NCI-H345 (cell line): Measurements from ENCODE around the gene BRI3.

ENCODE experiments used
- DNase-seq: peaks from one replicate; lab custom pipeline; 2025; lab: John Stamatoyannopoulos, UW

The BRI3 gene

GRCh38 chr7:98280791-98281756, at the start of gene BRI3:
Gene BRI3, plus strand, starts transcription at chr7:98281686. Its CDS starts 110 bp downstream, at chr7:98281796.
- DNase-seq: peak; percentile 92

- DNase-seq: no peak
Measured at GRCh38 chr7:98232263-98232585, 49.3 kb upstream of the BRI3 start.

- no peak for DNase-seq
Measured at GRCh38 chr7:98232799-98233198, 48.7 kb upstream of the BRI3 start.

DNA sequence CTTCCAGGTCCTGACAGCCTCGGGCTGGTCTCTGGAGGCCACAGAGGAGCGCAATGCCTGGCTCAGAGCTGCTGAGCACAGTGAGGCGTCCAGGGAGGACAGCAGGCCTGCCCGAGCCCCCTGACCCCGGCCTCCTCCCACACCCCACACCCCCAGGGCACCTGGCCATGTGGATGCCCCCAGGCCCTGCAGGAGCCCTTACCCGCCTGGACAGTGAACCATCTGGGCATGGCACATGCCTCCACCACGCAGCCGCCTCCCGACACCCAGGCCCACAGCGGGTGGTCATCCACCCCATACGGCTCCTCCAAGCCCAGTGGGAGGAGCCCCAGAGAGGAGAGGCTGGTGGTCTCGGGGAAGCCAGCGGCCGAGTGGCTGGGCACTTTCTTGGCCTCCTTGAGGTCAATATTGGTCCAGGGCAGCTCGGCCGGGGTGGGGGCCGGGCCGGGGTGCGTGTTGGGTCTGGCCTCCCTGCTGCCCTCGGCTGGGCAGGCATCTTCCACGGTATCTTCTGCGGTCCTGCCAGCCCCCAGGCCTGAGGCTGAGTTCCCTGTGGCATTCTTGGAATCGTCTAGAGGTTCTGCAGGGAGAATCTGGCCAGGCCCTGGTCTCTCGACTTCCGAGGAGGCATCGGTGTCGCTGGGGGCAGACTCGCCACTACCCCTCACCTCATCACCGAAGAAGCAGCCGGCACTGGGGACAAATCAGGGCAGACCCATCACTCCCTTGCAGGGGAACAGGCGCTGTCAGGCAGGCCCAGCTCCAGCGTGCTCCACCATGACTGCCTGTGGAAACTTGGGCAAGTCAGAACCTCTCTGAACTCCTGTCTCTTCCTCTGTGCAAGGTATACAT, 48.0 kb upstream of the BRI3 start:
- no peak for DNase-seq

DNA sequence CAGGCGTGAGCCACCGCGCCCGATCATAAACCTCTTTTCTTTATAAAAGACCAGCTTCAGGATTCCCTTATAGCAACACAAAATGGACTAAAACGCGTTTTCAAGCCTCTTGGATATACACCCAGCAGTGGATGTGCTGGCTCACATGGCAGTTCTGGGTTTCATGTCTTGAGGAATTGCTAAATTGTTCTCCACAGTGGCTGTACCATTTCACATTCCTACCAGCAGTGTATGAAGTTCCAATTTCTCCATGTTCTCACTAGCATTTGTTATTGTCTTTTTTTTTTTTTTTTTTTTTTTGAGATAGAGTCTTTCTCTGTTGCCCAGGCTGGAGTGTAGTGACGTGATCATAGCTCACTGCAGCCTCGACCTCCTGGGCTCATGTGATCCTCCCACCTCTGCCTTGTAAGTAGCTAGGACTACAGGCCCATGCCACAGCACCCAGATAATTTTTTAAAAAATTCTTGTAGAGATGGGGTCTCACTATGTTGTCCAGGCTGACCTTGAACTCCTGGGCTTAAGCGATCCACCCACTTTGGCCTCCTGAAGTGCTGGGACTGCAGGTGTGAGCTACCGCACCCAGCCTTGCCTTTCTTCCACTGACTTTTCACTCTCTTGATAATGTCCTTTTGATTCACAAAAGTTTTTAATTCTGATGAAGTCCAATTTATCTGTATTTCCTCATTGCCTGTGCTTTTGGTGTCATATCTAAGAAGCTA, 46.9 kb upstream of the BRI3 start:
- DNase-seq: no peak

- DNase-seq: no peak
Measured at GRCh38 chr7:98235901-98236300, 45.6 kb upstream of the BRI3 start.

GRCh38 chr7:98236355-98237185, 44.9 kb upstream of the BRI3 start:
- DNase-seq: no peak

DNA sequence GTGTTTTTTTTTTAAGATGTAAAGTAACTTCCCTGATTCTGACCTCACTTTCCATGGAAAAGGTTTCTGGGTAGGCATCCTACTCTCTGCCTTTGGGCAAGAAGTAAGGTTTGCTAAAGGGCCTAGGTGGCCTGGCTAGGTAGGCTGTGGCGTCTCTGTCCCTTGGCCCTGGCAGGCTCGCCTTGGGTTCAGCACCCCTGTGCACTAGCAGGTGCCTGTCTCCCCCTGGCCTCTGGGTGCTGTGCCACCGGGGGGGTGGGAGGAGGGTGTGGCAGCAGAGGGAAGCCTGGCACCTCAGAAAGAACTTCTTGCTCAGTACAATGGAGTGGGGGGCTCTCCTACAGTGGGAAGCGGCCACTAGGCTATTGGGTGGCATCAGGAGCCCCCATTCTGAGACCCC, 43.4 kb upstream of the BRI3 start:
- no peak for DNase-seq

- no peak for DNase-seq
Measured at GRCh38 chr7:98238976-98239375, 42.5 kb upstream of the BRI3 start.

GRCh38 chr7:98240961-98241673, 40.4 kb upstream of the BRI3 start:
- no peak for DNase-seq

DNA sequence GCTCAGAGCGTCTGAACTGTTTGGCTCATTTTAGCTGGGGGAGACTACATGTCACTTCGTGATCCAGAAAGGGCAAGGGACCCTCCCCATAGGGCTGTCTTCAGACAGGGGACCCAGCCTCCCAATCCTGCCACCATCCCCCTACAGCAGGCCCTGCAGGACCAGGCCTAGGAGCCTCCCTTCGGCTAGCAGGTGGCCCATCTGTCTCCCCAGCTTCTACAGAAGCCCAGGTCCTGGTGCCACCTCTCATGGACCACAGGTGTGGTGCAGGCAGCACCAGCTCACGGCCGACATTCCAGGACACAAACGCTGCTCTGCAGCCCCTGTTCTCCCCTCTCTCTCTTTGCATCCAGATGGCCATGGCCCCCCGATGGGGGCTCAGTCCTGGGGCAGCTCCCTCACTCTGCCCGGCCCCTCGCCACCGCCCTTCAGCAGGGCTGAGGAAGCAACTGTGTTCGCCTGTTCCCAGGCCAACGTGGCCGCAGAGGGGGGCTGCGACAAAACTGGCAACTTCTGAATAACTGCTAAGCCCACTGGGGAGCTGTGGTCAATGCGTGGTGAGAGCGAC, 39.7 kb upstream of the BRI3 start:
- DNase-seq: no peak

- DNase-seq: no peak
Measured at GRCh38 chr7:98242342-98242741, 39.1 kb upstream of the BRI3 start.

- no peak for DNase-seq
Measured at GRCh38 chr7:98242934-98243333, 38.6 kb upstream of the BRI3 start.

- DNase-seq: no peak
Measured at GRCh38 chr7:98244871-98245270, 36.6 kb upstream of the BRI3 start.

DNA sequence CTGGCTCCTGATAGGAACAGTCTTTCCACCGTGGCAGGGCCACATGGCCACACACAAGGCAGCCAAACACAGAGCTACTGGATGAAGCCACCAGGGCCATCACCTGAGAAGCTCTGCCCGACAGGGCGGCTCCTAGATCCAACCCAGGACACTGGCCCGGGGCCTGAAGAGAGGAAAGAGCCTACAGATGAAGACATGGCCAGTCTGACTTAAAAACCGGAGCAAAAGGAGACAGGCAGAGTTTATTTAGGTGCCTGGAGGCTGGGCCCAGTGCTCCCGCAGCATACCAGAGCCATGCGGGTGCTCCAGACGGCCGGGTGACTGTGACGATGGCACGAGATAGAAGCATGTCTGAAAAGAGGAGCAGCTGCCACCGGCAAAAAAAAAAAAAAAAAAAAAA, 33.3 kb upstream of the BRI3 start:
- no peak for DNase-seq

DNA sequence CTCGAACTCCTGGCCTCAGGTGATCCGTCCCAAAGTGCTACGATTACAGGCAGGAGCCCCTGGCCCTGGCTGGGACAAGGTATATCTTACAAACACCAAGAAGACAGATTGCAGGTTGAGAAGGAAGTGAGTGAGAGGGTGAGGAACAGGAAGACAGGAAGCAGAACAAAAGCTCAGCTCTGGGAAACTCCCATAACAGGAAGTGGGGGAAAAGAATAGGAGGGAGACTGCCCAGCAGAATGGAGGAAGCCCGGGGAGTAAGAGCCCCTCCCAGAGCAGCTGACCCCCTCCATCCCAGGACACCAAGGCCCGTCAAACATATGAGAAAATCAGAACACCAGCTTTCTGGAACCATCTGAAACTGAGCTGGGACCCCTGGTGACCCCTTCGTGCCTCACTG, 32.4 kb upstream of the BRI3 start:
- no peak for DNase-seq

GRCh38 chr7:98250789-98251188, 30.7 kb upstream of the BRI3 start:
- DNase-seq: no peak

DNA sequence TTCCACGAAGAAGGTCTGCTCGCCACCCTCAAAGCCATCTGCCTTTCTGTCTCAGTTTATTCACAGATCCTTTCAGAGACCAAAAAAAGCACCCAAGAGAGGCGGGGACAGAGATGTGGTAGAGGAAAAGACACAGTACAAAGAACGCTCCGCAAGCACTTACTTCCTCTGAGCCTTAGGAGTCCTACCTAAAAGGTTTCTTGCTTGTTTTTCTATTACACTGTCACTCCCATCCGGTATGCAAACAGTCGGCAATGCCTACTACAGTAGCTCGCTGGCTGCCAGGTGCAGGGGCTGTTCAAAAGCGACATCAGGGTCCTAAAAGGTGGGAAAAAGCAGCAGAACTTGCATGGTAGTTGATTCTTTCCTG, 30.3 kb upstream of the BRI3 start:
- DNase-seq: no peak

DNA sequence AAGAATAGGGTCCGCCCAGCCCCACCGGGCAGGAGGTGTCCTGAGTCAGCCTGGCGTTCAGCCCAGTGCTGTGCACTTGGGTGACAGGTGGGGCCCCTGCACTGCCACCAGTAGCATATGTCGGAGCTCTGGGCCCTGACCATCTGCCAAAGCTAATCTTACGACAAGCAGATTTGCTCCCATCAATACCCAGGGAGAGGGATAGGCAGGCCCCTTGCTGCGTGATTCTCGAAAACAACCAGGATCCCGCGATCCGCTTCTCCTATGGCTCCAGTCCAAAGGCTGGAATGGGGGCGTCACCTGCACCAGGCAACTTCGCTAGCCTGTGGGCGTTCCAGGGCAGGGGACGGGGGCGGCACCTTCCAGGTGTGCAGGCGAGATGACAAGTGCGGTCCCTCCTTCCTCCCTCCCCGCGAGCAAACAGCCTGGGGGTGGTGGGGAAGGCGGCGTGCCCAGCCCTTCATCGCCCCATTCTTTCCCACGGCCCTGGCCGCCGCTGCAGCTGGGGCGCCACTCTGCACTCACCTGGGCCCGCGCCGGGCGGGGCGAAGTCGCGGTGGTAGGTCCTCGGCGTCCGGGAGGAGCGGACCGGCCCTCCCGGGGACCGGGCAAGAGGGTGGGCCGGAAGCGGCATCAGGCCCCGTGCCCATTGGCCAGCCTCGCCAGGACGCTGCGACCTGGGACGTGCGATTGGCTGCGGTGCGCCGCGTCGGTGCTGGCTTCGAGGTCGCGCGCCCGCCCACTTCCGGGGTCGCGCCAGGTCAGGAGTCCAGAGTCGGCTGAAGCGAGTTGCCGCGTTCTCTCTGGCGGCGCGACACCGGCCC, 29.7 kb upstream of the BRI3 start, which contains the start of gene TECPR1:
Gene TECPR1 (minus strand): TSS at position 632 of the 824 bp plus-strand sequence. CDS start 6,086 bp downstream, outside the sequence.
- DNase-seq: peak; percentile 90
